ENCODE data around the gene HEXIM2.
"Not testable (repeated sequence)": the region's sequence is repeated elsewhere in the genome, so short reads cannot be mapped to it uniquely, and the experiment has no call there.

The HEXIM2 gene

DNA sequence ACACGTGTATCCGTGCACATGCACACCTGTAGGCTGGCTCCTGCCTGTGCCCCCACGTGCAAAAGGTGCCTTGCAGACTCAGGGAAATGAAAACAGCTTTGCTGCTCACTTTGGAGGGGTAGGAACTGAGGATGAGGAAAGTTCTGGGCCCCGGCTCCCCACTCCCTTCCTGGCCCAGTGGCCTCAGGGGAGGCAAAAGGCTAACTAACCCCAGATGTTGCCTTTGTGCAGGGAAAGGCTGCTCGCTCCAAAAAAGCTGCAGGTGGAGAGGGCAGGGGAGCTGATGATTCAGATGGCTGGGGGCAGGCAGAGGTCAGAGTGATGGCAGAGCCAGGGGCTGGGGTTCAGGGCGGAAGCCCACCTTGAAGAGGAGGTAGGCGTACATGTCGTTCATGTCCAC lies 41.7 kb upstream of the HEXIM2 start:
- no peak for DNase-seq (ENCODE audit: extremely low read depth, insufficient read length)
- H3K27me3 ChIP-seq (replicated peaks; ENCODE audit: control insufficient read depth, insufficient read depth, low read length), result no peaks in the 10 kb centered on the region
- TF ChIP-seq CTCF (IDR thresholded peaks at IDR 0.05; ENCODE audit: insufficient read depth, low read length, poor library complexity, severe bottlenecking), result no peak
- no peaks in the 10 kb centered on the region for H3K36me3 ChIP-seq (ENCODE audit: control insufficient read depth, insufficient read depth, low read length)
- no peak overlapping the region for H3K4me3 ChIP-seq (replicated peaks; ENCODE audit: low read depth, low read length)

DNA sequence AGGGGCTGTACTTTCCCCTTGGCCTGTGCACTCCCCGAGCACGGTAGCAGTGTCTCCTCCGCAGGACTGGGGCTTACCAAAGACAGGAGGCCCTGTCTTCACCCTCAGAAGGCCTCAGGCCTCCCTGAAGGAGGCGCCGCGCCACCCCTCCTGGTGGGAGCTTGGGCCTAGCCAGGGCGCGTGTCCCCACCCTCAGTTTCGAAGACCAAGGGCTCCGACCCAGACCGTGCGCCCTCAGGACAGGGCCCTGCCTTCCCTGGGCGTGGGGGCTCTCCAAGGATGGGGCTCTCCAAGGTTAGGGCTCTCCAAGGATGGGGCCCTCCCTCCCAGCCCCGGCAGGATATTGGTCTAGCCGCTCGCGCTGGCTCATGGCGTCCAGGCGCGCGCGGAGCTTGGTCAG lies 41.1 kb upstream of the HEXIM2 start:
- DNase-seq (ENCODE audit: extremely low read depth, insufficient read length), result no peak
- no peak overlapping the region for H3K4me3 ChIP-seq (replicated peaks; ENCODE audit: low read depth, low read length)
- H3K36me3 ChIP-seq (ENCODE audit: control insufficient read depth, insufficient read depth, low read length), result no peaks in the 10 kb centered on the region
- no peaks in the 10 kb centered on the region for H3K27me3 ChIP-seq (replicated peaks; ENCODE audit: control insufficient read depth, insufficient read depth, low read length)
- TF ChIP-seq CTCF (IDR thresholded peaks at IDR 0.05; ENCODE audit: insufficient read depth, low read length, poor library complexity, severe bottlenecking), result no peak

DNA sequence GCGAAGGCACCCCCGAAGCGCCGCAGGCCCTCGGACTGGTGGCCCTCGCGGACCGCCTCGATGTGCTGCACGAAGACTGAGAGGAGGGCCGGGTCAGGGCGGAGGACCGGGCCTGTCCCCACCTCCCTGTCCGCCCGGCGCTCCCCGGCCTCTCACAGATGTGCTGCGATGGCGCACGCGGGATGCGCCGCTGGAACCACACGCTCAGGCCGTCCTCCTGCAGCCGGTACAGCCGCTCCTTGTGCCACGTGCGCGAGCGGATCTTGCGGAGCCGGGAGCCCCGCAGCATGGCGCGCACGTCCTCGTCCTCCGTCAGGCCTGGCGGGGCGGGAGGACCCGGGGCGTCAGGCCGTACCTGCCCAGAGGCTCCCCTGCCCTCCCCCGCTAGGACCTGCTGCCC lies 40.6 kb upstream of the HEXIM2 start:
- Histone ChIP-seq H3K36me3 (ENCODE audit: control insufficient read depth, insufficient read depth, low read length) (no peaks in the 10 kb centered on the region), H3K27me3 (replicated peaks; ENCODE audit: control insufficient read depth, insufficient read depth, low read length) (no peaks in the 10 kb centered on the region), H3K4me3 (replicated peaks; ENCODE audit: low read depth, low read length) (no peak overlapping the region)
- no peak for TF ChIP-seq CTCF (IDR thresholded peaks at IDR 0.05; ENCODE audit: insufficient read depth, low read length, poor library complexity, severe bottlenecking)
- no peak for DNase-seq (ENCODE audit: extremely low read depth, insufficient read length)

- Histone ChIP-seq H3K27me3 (replicated peaks; ENCODE audit: control insufficient read depth, insufficient read depth, low read length) (no peaks in the 10 kb centered on the region), H3K4me3 (replicated peaks; ENCODE audit: low read depth, low read length) (no peak overlapping the region), H3K36me3 (ENCODE audit: control insufficient read depth, insufficient read depth, low read length) (no peaks in the 10 kb centered on the region)
- no peak for TF ChIP-seq CTCF (IDR thresholded peaks at IDR 0.05; ENCODE audit: insufficient read depth, low read length, poor library complexity, severe bottlenecking)
- no peak for DNase-seq (ENCODE audit: extremely low read depth, insufficient read length)
These were observed 38.5 kb upstream of the HEXIM2 start for GRCh38 chr17:45123076-45123770.

DNA sequence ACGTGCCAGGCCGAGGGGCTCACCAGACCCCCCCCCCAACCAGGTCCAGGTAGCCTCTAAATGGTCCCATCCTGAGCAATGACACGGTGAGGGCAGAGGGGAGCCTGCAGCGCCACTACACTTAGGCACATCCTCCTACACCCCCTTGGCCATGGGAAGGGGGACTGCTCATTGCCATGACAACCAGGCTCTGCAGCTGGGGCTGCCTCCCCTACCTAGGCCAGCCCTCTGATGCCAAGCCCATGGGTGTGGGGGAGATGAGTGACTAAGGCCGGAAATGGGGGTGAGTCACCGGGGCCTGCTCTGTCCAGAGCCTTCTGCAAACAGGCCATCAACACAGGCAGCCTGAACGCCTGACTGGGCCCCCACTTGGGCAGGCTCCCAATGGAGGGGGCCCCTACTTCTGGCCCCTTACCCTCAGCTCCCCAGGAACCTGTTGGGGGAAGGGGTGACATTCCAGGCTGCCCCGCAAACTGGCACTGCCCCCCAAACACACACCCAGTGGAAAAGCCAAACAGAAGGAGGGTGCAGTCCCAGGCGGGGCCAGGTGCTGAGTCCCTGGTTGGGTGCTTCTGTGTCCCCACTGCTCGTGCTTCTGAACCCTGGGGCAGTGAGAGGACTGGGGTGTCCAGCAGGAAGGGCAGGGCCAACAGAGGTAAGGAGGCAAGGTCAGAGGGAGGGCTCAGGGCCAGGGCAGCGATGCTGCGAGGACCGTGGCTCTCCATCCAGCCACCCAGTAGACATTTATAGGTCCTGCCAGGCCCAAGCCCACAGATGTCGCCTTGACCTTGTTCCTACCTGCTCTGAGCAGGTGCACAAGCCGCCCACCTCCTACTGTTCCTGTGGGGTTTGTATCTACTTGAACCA lies 37.5 kb upstream of the HEXIM2 start:
- H3K27me3 ChIP-seq (replicated peaks; ENCODE audit: control insufficient read depth, insufficient read depth, low read length), result no peaks in the 10 kb centered on the region
- no peak for DNase-seq (ENCODE audit: extremely low read depth, insufficient read length)
- no peak for TF ChIP-seq CTCF (IDR thresholded peaks at IDR 0.05; ENCODE audit: insufficient read depth, low read length, poor library complexity, severe bottlenecking)
- H3K4me3 ChIP-seq (replicated peaks; ENCODE audit: low read depth, low read length), result no peak overlapping the region
- no peaks in the 10 kb centered on the region for H3K36me3 ChIP-seq (ENCODE audit: control insufficient read depth, insufficient read depth, low read length)

DNA sequence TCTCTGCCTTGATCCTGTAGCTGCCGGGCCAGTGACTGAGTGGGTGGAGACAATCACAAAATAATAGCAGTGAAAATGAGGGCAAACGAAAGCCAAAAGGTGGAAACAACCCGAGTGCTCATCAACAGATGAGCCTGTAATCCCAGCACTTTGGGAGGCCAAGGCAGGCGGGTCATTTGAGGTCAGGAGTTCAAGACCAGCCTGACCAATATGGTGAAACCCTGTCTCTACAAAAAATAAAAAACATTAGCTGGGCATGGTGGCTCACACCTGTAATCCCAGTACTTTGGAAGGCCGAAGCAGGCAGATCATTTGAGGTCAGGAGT lies 36.9 kb upstream of the HEXIM2 start:
- not testable (repeated sequence) for H3K36me3 ChIP-seq (ENCODE audit: control insufficient read depth, insufficient read depth, low read length); H3K4me3 ChIP-seq (replicated peaks; ENCODE audit: low read depth, low read length); H3K27me3 ChIP-seq (replicated peaks; ENCODE audit: control insufficient read depth, insufficient read depth, low read length); DNase-seq (ENCODE audit: extremely low read depth, insufficient read length)

Data from GM06990 (cell line).